Measurements from ENCODE around the gene NARS2. TPM values are rescaled to one million over a fixed set of nuclear protein-coding genes. Genes with fewer than 3 reads are reported as not detected.

Gene NARS2
- total RNA-seq, 1 donor from 2014 or later, result 16.2 TPM

DNA sequence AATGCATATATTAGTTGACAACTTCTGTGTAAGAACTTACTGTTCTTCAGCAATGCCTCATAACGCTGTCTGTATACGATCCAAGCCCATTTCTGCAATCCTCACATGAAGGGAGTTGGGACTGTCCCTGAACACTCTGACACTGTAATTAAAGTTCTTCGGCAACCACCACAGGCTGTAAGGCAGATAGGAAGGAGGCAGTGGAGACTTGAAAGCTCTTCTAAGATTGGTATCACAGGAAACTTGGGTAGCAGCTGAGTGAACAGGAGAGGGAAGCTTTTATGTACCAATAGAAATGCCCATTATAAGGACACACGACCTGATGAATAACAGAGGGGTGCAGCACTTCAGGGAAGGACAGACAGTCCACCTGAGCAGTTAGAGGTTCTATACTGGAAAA lies 145.0 kb downstream of the NARS2 start:
- no peak for DNase-seq (ENCODE audit: low spot score)
- Mint-ChIP-seq H3K9me3 (ENCODE audit: unreplicated experiment) (no peaks in the 10 kb centered on the region), H3K36me3 (ENCODE audit: low read depth, unreplicated experiment) (no peaks in the 10 kb centered on the region), H3K4me3 (ENCODE audit: unreplicated experiment) (peak overlapping the region; percentile 3), H3K4me1 (ENCODE audit: unreplicated experiment) (peaks cover 54% of the 10 kb centered on the region), H3K27ac (ENCODE audit: unreplicated experiment) (peak overlapping the region; percentile 77), H3K27me3 (ENCODE audit: unreplicated experiment) (no peaks in the 10 kb centered on the region)
- TF ChIP-seq, protein P1, sequence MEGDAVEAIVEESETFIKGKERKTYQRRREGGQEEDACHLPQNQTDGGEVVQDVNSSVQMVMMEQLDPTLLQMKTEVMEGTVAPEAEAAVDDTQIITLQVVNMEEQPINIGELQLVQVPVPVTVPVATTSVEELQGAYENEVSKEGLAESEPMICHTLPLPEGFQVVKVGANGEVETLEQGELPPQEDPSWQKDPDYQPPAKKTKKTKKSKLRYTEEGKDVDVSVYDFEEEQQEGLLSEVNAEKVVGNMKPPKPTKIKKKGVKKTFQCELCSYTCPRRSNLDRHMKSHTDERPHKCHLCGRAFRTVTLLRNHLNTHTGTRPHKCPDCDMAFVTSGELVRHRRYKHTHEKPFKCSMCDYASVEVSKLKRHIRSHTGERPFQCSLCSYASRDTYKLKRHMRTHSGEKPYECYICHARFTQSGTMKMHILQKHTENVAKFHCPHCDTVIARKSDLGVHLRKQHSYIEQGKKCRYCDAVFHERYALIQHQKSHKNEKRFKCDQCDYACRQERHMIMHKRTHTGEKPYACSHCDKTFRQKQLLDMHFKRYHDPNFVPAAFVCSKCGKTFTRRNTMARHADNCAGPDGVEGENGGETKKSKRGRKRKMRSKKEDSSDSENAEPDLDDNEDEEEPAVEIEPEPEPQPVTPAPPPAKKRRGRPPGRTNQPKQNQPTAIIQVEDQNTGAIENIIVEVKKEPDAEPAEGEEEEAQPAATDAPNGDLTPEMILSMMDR (IDR thresholded peaks at IDR 0.05; ENCODE audit: unreplicated experiment), result no peak

DNA sequence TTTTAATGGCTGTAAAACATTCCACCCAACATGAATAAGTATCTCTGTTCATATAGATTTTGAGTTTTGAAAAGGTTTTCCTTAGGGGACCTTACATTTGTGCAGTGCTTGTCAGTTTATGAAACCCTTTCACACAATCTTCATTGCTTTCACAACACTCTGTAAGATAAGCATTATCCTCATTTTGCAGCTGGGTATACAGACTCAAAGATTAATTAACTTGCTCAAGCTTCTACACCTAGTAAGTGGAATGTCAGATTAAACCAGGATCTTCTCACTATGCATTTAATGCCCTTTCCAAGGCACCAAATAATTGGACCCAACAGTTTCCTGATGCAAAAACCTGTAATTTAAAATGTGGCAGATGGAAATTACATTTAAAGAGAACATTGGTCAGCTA lies 145.5 kb downstream of the NARS2 start:
- TF ChIP-seq, protein P1 (IDR thresholded peaks at IDR 0.05; ENCODE audit: unreplicated experiment), result no peak
- DNase-seq (ENCODE audit: low spot score), result no peak
- no peak overlapping the region for H3K4me3 Mint-ChIP-seq (ENCODE audit: unreplicated experiment)
- H3K9me3 Mint-ChIP-seq (ENCODE audit: unreplicated experiment), result no peaks in the 10 kb centered on the region
- H3K36me3 Mint-ChIP-seq (ENCODE audit: low read depth, unreplicated experiment), result no peaks in the 10 kb centered on the region
- peaks cover 58% of the 10 kb centered on the region for H3K4me1 Mint-ChIP-seq (ENCODE audit: unreplicated experiment)
- H3K27me3 Mint-ChIP-seq (ENCODE audit: unreplicated experiment), result no peaks in the 10 kb centered on the region
- peak overlapping the region; percentile 77 for H3K27ac Mint-ChIP-seq (ENCODE audit: unreplicated experiment)

DNA sequence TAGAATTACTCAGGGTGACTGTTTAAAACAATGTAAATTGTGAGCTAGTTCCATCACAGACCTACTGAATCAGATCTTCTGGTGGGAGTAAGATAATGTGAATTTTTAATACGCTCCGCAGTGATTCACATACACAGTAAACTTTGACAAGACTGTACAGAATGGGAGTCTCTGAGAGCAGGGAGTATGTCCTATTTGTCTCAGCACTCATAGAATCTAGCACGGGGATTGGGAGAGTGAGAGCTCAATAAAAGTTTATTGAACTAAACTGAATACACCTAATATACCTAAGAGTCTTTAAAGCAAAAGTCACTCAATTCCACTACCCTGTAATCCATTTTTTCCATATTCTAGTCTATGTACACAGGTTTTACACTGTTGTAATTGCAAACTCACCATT lies 145.9 kb downstream of the NARS2 start:
- Mint-ChIP-seq H3K36me3 (ENCODE audit: low read depth, unreplicated experiment) (no peaks in the 10 kb centered on the region), H3K27ac (ENCODE audit: unreplicated experiment) (peak overlapping the region; percentile 77), H3K27me3 (ENCODE audit: unreplicated experiment) (no peaks in the 10 kb centered on the region), H3K4me1 (ENCODE audit: unreplicated experiment) (peaks cover 62% of the 10 kb centered on the region), H3K4me3 (ENCODE audit: unreplicated experiment) (no peak overlapping the region), H3K9me3 (ENCODE audit: unreplicated experiment) (no peaks in the 10 kb centered on the region)
- DNase-seq (ENCODE audit: low spot score), result no peak
- TF ChIP-seq, protein P1 (IDR thresholded peaks at IDR 0.05; ENCODE audit: unreplicated experiment), result no peak

DNA sequence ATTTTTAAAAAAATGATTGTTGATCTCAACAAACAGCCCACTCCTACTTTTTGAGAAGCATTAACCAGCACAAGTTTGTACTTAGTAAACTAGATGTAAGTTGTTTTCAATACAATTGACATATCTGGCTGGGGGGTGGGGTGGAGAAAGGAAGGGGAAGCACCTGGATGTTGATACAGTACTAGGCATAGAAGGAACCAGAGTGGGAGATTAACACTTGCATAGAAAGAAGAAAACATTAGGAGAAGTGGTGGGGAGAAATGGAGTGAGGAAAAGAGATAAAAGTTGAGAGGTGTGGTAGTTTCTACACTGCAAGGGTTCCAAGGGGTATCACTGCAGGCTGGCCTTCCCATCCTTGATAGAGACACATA lies 146.4 kb downstream of the NARS2 start:
- TF ChIP-seq, protein P1 (IDR thresholded peaks at IDR 0.05; ENCODE audit: unreplicated experiment), result no peak
- peak overlapping the region; percentile 3 for H3K4me3 Mint-ChIP-seq (ENCODE audit: unreplicated experiment)
- H3K27ac Mint-ChIP-seq (ENCODE audit: unreplicated experiment), result peak overlapping the region; percentile 77
- no peak for DNase-seq (ENCODE audit: low spot score)
- peaks cover 64% of the 10 kb centered on the region for H3K4me1 Mint-ChIP-seq (ENCODE audit: unreplicated experiment)
- no peaks in the 10 kb centered on the region for H3K27me3 Mint-ChIP-seq (ENCODE audit: unreplicated experiment)
- H3K9me3 Mint-ChIP-seq (ENCODE audit: unreplicated experiment), result no peaks in the 10 kb centered on the region
- no peaks in the 10 kb centered on the region for H3K36me3 Mint-ChIP-seq (ENCODE audit: low read depth, unreplicated experiment)

GRCh38 chr11:78427615-78428265 lies 146.9 kb downstream of the NARS2 start:
- TF ChIP-seq, protein P1 (IDR thresholded peaks at IDR 0.05; ENCODE audit: unreplicated experiment), result no peak
- H3K4me1 Mint-ChIP-seq (ENCODE audit: unreplicated experiment), result peaks cover 67% of the 10 kb centered on the region
- no peaks in the 10 kb centered on the region for H3K36me3 Mint-ChIP-seq (ENCODE audit: low read depth, unreplicated experiment)
- no peak overlapping the region for H3K4me3 Mint-ChIP-seq (ENCODE audit: unreplicated experiment)
- no peaks in the 10 kb centered on the region for H3K27me3 Mint-ChIP-seq (ENCODE audit: unreplicated experiment)
- H3K27ac Mint-ChIP-seq (ENCODE audit: unreplicated experiment), result peak overlapping the region; percentile 77
- no peaks in the 10 kb centered on the region for H3K9me3 Mint-ChIP-seq (ENCODE audit: unreplicated experiment)
- DNase-seq (ENCODE audit: low spot score), result no peak

Measured in endothelial cell (in vitro differentiated cells).